ENCODE results near the gene CNOT9. TPM values are rescaled to one million over a fixed set of nuclear protein-coding genes. Genes with fewer than 3 reads are reported as not detected.
"Not testable (repeated sequence)": the region's sequence is repeated elsewhere in the genome, so short reads cannot be mapped to it uniquely, and the experiment has no call there.

The CNOT9 gene, protein sequence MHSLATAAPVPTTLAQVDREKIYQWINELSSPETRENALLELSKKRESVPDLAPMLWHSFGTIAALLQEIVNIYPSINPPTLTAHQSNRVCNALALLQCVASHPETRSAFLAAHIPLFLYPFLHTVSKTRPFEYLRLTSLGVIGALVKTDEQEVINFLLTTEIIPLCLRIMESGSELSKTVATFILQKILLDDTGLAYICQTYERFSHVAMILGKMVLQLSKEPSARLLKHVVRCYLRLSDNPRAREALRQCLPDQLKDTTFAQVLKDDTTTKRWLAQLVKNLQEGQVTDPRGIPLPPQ
- total RNA-seq = 10 to 100 TPM; 29.3 to 31.5 TPM
- long read RNA-seq, donor 1, full-length matches to known transcripts = 4 of 5 reads
- long read RNA-seq, donor 1, partial matches to known transcripts = 1 of 5 reads
- long read RNA-seq, donor 1, other reads (novel, unspliced or antisense) = 0 of 5 reads
- long read RNA-seq, donor 2, full-length matches to known transcripts = 32 of 41 reads
- long read RNA-seq, donor 2, partial matches to known transcripts = 1 of 41 reads
- long read RNA-seq, donor 2, other reads (novel, unspliced or antisense) = 8 of 41 reads

DNA sequence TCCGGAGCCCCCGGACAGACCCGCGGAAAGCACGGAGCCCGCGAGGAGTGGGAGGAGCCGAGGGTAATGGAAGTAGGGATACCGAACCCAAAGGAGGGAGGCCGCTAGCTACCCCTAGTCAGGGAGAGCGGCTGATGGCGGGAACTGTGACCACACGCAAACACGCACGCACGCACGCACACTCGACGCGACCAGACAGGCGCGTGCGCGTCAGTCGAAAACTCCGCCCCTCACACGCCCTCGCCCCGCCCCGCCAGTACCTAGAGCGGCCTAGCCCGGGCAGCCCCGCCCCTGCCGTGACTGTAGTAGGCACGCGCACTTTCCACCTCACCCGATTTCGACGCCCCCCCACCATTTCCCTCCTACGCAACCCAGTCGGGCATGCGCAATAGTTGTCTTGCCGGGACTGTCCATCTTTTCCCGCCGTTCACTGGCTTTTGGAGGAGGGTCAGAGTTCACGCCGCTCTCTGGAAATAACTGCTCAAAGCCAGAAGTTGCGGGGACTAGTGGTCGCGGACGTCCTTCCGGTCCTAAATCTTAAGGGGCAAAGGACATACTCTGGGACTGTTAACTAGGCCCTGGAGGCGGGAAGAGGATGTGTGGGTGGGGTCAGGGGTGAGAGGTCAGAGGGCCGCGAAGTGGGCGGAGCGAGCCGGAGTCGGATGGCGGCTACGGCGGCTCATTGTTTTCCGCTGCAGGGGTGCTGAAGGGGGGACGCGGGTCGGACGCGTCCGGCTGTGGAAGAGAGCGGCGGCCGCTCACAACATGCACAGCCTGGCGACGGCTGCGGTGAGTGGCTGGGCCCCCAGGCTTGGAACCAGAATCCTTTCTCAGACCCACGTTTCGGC lies at the start of gene CNOT9, which contains the start of gene USP37:
TSS of gene CNOT9 (plus strand) at position 650 of the 848 bp plus-strand sequence. CDS start at position 766, 116 bp downstream.
TSS of gene USP37 (minus strand) at position 162 of the 848 bp plus-strand sequence. CDS start 9,698 bp downstream, outside the sequence.
- intact Hi-C loops (cut with DNase I) = no loop called here
- DNase-seq (ENCODE audit: low spot score) = peak; percentile 100

DNA sequence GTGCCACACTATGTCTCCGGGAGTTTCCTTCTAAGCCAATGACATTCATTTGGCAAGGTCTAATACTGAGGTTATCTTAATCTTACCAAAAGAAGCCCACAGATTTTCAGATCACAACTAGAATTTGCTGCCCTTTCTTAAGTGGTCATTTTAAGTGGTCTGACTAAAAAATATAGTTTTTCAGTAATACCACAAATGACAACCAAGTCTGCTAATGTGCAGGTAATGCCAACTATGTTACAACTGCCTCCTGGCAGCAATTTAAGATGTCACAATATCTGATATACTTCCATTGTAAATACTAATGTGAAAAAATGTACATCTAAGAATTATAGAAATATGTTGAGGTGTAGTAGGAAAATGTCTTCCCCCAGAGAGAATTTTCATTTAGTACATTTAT lies 49.8 kb upstream of the CNOT9 start:
- intact Hi-C loops (cut with DNase I) = no loop called here
- DNase-seq (ENCODE audit: low spot score) = no peak

DNA sequence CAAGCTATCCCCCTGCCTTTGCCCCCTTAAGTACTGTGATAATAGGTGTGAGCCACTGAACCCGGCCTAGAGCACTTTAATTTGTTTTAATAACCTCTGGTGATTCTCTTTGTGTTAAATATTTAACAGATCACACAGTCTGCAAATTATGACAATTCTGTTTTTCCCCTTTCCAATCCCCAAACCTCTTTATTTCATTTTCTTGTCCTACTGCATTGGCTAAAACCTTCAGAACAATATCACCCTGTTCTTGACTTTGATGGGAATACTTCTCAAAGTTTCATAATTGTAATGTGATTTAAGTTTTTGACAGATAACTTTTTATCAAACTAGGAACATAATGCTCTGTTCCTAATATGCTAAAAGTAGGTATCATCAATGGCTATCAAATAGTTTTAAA lies 45.0 kb upstream of the CNOT9 start:
- no peak for DNase-seq (ENCODE audit: low spot score)
- intact Hi-C loops (cut with DNase I) = no loop called here

DNA sequence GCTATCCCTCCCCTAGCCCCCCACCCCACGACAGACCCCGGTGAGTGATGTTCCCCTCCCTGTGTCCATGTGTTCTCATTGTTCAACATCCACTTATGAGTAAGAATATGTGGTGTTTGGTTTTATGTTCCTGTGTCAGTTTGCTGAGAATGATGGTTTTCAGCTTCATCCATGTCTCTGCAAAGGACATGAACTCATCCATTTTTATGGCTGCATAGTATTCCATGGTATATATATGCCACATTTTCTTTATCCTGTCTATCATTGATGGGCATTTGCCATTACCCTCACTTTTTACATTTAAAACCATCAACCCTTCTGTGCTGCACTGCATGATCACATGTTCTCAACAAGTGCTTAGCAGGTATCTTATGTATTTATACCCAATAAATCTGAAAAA lies 40.2 kb upstream of the CNOT9 start:
- DNase-seq (ENCODE audit: low spot score); intact Hi-C loops (cut with DNase I): not testable (repeated sequence)

DNA sequence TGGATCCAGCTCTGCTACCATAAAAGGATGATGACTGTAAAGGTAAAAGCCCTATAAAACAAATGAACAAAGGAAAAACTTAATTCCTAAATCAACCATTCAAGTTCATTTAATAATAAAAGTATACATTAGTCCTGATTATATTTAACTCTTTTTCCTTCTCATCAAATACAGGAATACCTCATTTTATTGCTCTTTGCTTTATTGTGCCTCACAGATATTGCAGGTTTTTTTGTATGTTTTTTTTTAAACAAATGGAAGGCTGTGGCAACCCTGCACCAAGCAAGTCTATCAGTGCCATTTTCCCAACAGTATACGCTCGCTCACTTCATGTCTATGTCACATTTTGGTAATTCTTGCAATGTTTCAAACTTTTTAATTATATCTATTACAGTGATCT lies 38.6 kb upstream of the CNOT9 start:
- DNase-seq (ENCODE audit: low spot score) = no peak
- intact Hi-C loops (cut with DNase I) = no loop called here

DNA sequence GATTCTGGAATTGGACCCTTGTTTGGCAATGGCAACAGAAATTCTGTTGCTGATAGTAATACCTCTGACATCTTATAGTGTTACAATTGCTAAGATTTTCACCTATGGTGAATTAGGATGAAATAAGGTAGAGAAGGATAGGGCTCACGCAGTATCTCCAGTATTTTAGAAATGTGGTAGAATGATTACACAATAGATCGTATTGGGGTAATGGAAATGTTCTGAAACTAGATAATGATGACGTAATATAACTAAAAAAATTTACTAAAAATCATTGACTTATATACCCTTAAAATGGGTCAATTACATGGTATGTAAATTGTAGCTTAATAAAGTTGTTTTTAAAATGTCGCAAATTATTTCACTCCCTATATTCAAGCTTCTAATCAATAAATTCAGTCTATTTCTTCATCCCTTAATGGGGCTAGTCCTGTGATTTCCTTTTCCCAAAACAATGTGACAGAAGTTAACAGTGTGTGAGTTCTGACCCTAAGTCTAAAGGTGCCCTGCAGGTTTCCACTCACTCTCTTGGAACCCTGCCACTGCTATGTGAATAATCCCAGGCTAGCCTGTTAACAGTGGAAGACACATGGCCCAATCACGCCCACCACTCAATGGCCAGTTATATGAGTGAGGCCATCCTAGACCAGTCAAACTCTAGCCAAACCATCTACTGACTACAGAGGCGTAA lies 31.7 kb upstream of the CNOT9 start:
- intact Hi-C loops (cut with DNase I) = no loop called here

DNA sequence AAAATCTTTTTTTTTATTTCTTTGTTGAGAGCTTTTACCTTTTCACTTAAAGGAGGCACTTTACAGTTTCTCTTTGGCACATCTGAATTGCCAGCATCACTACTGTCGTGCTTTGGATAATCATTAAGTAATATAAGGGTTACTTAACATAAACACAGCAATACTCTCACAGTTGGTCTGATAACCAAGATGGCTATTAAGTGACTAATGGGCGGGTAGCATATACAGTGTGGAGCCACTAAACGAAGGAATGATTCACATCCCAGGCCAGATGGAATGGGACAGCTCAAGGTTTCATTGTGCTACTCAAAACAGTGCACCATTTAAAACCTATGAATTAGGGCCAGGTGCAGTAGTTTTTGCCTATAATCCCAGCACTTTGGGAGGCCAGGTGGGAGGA lies 28.6 kb upstream of the CNOT9 start:
- intact Hi-C loops (cut with DNase I) = no loop called here
- DNase-seq (ENCODE audit: low spot score) = no peak

More for the DNA sequence above, 31.7 kb upstream of the CNOT9 start:
- no peak for DNase-seq (ENCODE audit: low spot score)

DNA sequence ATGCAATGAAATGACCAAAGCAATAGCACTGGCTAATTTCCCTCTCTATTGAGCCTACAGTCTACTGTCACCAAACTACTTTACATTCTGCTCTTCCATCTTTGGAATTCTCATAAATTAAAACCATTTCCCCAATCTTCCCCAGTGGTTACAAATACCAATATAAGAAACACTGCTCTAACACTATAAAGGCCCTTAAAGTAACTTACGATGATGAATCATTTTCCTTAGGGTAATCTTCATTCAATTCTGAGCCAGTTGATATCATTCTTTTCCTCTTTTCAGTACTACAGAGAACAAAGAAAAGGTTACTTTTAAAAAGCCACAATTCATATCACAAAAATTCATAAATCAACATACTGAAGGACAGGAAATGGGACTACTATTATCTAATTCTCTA lies 22.6 kb upstream of the CNOT9 start:
- DNase-seq (ENCODE audit: low spot score) = no peak
- intact Hi-C loops (cut with DNase I) = no loop called here

DNA sequence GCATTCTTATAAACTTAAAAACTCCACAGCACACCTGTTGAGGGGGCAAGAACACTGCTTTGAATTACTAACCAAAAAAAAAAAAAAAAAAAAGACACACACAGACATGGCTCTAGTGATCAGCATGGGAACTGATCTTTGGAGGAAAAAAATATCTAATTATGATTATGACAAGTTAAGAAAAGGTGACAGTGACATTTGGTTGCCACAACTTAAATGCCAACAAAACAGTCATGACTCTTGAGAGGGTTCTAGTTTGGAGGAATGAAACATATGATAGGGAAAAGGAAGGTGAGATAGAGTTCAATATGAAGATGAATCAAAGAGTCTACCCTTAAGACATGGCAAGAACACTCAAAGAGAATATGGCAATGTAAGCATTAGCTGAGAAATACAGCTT lies 21.1 kb upstream of the CNOT9 start:
- no peak for DNase-seq (ENCODE audit: low spot score)
- intact Hi-C loops (cut with DNase I) = no loop called here

DNA sequence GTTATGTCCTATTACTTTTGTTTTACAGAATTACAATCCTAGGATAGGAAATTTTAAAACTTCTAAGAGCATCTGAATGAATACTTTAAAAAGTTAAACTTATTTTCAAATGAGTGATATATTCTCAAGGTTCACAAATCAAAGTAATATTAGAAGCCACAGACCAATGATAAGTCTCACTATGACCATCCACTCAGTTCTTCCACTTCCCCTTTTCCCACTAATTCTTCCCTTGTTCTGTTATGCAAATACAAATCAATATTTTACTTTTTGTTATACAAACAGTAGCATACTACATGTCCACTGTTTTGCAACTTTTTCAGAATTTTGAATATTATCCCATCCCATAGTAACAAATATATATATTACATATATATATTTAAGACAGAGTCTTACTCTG lies 20.7 kb upstream of the CNOT9 start:
- DNase-seq (ENCODE audit: low spot score) = no peak
- intact Hi-C loops (cut with DNase I) = no loop called here

DNA sequence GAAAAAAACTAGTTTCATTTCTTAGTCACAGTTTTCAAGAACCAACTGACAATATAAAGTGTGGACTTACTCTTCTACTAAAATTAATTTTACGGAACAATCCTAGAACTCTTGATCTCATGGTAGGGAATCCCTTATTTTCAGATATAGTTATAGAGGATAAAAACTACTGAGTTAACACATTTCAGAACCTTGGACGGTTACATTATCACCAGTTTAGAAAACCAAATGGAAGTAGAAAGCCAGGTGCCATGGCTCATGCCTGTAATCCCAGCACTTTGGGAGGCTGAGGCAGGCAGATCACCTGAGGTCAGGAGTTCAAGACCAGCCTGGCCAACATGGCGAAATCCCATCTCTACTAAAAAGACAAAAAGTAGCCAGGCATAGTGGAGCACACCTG lies 14.4 kb upstream of the CNOT9 start:
- DNase-seq (ENCODE audit: low spot score); intact Hi-C loops (cut with DNase I): not testable (repeated sequence)

DNA sequence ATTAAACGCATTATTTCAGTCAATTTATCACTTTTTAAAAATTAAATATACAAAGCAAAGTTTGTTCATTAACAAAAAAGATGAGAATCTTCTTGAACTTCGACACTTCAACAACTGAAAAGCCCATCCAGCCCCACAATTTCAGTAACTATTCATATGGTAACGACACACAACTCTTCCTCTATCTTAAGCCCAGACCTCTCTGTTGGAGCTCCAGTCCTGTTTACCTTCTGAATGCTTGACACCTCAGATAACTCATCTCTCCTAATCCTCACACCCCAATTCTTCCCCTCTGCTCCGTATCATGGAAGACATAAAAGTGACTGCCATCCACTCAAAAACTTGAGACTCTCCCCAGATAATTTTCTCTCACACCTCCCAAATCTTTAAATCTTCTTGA lies 13.1 kb upstream of the CNOT9 start:
- DNase-seq (ENCODE audit: low spot score) = no peak
- intact Hi-C loops (cut with DNase I) = no loop called here

DNA sequence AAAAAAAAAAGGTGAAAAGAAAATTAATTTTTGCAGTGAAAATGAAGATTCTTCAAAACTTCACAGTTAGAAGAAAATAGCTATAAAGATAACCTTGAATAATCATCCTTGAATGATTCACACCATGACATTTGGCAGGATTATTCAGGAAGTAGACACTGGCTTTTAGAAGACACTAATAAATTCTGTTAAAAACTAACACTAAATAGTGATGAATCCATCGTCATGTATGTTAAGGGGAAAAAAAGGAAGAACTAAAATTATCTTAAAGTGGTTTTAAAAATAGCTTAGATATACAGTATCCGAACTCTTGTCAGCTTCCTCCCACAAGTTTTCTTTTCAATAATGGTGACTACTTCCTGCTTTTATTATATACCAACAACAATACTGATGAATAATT lies 10.7 kb upstream of the CNOT9 start:
- intact Hi-C loops (cut with DNase I) = loop anchor here in 1 of 2 donors (1.0 kb wide), 1 partner anchor 31 kb away; no protein-coding TSS in a partner anchor
- DNase-seq (ENCODE audit: low spot score) = no peak

DNA sequence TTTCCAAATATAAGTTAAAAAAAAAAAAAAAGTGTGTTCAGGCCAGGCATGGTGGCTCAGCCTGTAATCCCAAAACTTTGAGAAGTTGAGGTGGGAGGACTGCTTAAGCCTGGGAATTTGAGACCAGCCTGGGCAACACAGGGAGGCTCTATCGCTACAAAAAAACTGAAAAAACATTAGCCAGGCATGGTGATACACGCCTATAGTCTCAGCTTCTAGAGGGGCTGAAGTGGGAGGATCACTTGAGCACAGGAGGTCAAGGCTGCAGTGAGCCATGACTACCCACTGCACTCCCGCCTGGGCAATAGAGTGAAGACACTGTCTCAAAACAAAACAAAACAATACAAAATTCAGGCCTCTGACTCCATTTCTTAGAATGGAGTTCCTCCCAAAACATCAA lies 9.7 kb upstream of the CNOT9 start:
- intact Hi-C loops (cut with DNase I) = no loop called here
- no peak for DNase-seq (ENCODE audit: low spot score)

DNA sequence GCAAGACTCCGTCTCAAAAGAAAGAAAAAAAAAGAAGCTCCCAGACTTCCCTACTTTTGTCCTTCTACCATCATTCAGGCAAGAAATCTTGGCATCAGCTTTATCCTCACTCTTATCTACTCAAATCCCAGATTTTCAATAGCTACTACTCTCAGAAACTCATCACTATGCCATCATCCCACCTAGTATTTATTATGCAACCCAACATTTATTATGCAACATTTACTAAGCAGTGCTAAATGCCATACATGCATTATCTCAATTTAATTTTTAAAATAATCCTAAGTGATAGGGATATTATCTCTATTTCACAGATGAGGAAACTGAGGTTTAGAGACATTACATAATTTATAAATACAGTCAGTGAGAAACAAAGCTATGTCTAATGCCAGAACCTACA lies 4.6 kb upstream of the CNOT9 start:
- DNase-seq (ENCODE audit: low spot score) = no peak
- intact Hi-C loops (cut with DNase I) = no loop called here

DNA sequence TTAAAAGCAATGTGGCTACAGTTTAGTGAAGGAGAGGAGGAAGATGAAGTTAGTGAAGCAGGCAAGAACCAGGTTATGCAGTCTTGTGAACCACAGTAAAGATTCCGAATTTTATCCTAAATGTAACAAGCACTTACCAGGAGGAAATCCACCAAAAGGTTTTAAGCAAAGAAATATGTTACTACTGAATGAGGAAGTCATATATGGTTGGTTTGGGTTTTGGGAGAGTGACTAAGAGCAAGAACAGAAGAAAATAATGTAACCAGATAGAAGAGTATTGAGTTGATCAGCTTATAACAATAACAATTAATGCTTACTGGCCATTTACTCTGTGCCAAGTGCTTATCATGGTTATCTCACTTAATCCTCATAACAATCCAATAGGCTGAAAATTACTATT lies 2.3 kb upstream of the CNOT9 start:
- intact Hi-C loops (cut with DNase I) = no loop called here
- DNase-seq (ENCODE audit: low spot score) = no peak

DNA sequence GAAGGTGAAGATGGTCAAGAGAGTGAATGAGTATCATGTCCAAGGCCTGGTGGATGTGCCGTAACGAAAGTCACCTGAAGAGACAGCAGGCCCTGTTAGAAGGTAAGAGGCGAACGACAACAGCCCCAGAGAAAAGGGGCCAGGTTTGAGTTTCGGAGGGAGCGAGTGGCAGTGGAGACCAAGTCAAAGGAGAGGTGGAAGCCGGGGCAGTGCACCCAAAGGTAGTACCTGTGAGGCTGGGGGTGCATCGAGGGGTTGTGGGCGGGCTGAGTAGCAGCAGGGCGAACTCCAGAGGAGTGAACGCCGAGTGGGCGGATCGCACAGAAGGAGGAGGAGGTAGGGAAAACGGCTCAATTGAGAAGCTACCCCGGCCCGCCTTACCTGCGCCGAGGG lies 846 bp upstream of the CNOT9 start:
- intact Hi-C loops (cut with DNase I) = no loop called here
- no peak for DNase-seq (ENCODE audit: low spot score)

DNA sequence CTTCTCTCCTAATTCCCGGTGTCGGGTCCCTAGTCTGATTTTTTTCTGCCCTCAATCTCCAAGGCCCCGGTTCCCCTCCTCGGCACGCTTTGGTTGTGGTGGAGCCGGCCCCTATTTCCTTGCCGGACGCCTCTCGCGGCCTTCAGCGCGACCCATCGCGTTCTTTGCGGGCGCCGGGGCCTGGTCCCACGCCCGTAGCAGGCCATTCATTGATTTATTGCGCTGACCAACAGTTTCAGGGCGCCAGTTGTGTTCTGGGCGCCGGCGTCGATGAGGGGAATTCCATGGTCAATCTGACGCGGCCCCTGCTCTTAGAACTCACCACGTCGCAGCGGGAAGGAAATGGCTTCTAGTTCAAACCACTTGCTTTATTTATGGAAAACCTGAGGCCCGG lies 396 bp downstream of the CNOT9 start:
- intact Hi-C loops (cut with DNase I) = no loop called here
- peak; percentile 85 for DNase-seq (ENCODE audit: low spot score)

DNA sequence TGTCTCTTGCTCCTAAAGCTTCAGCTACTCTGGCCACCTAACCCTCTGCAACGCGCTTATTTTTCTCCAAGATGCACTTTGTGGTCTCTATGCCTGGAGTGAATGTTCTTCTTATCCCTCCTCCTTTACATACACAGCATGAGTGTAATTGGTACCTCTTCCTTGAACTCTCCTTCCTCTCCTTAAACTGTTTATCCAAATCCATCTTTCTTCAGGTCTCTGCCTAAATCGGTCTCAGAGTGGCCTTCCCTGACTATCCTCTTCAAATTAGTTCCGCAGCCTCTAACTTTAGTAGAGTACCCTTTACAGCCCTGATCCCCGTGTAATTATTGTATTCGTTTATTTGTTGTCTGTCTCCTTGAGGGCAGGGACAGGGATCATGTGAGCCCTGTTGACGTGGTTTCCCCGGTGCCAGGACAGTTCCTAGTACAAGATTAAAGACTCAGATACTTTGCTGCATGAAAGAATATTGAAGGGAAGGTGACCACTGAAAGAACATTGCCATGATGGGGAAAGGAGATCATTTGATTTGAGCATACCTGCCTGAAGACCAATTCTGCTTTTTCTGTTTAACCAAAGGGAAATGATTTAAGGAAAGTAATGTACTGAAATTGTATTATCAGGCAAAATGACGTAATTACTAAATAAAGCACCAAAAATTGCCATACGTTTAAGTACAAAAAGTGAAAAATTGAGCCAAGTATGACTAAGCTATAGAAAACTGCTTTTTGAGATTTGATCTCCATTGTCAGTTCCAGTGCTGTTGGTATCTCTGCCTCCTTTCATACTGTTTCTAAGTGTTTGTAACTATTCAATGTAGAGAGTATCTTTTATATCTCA lies 1.2 kb downstream of the CNOT9 start:
- DNase-seq (ENCODE audit: low spot score) = no peak
- intact Hi-C loops (cut with DNase I) = no loop called here

Measured in posterior vena cava (tissue), 2 donors.